ENCODE measurements around the gene HBS1L. TPM values are rescaled to one million over a fixed set of nuclear protein-coding genes. Genes with fewer than 3 reads are reported as not detected.

Gene HBS1L
- total RNA-seq, 1 donor from 2014 or later: 87.1 TPM

DNA sequence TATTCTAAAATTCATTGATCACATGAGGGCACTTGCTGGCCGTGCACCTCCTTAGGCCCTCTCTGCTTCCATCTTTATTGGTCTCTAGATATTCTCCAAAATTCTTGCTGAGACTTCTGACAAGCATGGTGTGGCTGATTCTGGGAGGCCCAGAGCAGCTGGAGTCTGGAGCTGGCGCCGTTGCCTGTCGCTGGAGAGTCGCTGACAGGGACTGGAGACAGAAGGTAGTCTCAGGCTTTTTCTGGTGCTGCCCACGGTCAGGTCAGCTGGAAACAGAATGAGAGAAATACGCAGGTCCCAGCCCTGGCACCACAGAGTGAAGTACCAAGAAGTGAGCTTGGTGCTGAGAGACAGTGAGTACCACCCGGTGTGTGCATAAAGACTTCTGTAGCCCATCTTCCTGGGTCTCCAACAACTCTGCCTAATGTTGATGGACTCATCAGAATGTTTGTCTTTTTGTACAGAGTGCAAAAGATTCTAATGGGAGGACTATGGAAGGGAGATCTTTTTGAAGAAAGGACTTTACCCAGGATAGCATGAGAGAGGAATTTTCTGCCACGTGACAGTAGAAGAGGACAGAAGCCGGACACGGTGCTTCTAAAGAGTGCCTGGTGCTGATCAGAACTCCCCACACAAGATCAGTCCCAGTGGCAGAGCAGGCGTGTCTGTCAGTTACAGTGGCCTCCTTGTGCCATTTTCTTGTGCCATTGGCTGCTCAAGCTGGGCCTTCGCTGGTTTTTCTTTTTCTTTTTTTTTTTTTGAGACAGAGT, 102.9 kb downstream of the HBS1L start:
- Histone ChIP-seq H3K4me1 (no peaks in the 10 kb centered on the region), H3K27me3 (ENCODE audit: low read depth) (no peaks in the 10 kb centered on the region), H3K9me3 (replicated peaks) (peaks cover 5% of the 10 kb centered on the region), H3K36me3 (no peaks in the 10 kb centered on the region), H3K4me3 (no peak overlapping the region), H3K27ac (replicated peaks) (no peak overlapping the region)
- intact Hi-C loops (cut with micrococcal nuclease): no loop called here
- no peak for DNase-seq
- TF ChIP-seq, protein P1, sequence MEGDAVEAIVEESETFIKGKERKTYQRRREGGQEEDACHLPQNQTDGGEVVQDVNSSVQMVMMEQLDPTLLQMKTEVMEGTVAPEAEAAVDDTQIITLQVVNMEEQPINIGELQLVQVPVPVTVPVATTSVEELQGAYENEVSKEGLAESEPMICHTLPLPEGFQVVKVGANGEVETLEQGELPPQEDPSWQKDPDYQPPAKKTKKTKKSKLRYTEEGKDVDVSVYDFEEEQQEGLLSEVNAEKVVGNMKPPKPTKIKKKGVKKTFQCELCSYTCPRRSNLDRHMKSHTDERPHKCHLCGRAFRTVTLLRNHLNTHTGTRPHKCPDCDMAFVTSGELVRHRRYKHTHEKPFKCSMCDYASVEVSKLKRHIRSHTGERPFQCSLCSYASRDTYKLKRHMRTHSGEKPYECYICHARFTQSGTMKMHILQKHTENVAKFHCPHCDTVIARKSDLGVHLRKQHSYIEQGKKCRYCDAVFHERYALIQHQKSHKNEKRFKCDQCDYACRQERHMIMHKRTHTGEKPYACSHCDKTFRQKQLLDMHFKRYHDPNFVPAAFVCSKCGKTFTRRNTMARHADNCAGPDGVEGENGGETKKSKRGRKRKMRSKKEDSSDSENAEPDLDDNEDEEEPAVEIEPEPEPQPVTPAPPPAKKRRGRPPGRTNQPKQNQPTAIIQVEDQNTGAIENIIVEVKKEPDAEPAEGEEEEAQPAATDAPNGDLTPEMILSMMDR (IDR thresholded peaks at IDR 0.05; ENCODE audit: borderline replicate concordance): no peak

DNA sequence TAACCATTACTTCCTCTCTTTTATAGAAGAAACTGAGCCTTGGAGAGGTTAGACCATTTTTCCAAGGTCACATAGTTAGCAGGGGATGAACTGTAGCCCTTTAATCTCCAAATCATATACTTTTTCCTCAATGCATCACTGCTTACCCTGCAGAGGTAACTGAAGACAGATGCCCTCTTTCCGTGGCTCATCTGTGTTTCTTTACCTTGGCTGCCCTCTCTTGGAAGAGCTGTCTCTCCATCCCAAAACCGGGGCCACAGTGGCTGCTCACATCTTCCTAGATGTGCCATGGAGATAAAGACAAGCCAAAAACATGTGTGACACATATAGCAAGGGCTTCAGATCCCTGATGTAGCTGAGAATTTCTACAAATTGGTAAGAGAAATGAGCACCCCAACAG, 104.1 kb downstream of the HBS1L start:
- Histone ChIP-seq H3K27me3 (ENCODE audit: low read depth) (no peaks in the 10 kb centered on the region), H3K4me1 (no peaks in the 10 kb centered on the region), H3K36me3 (no peaks in the 10 kb centered on the region), H3K27ac (replicated peaks) (no peak overlapping the region), H3K9me3 (replicated peaks) (peaks cover 8% of the 10 kb centered on the region), H3K4me3 (no peak overlapping the region)
- no peak for DNase-seq
- intact Hi-C loops (cut with micrococcal nuclease): no loop called here
- TF ChIP-seq, protein P1 (IDR thresholded peaks at IDR 0.05; ENCODE audit: borderline replicate concordance): no peak

DNA sequence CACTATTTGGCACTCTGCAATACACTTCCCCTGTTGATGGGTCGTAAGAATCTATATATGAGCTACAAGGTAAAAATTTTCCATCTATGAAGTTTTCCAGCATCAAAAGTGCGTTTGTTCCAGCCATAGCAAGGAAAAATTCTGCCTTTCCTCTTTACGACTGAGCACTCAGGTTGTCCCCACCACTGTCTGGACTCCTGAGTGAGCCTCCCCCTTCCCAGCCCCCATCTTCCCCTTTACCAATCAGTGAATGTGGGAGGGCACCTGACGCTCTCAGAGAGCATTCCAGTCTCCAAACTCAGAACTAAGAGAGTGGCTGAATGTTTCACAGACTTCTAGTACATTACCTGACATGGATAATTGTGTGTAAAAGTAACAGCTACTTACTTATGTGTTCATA, 104.7 kb downstream of the HBS1L start, which contains the start of gene ALDH8A1:
ALDH8A1 (minus strand) TSS at position 175 of the 400 bp plus-strand sequence; CDS start at position 127, 48 bp downstream.
- no peak for DNase-seq
- H3K27ac ChIP-seq (replicated peaks): no peak within 1 kb of the TSS
- H3K36me3 ChIP-seq: no peaks in the 10 kb centered on the region
- peaks cover 8% of the 10 kb centered on the region for H3K9me3 ChIP-seq (replicated peaks)
- H3K27me3 ChIP-seq (ENCODE audit: low read depth): no peaks in the 10 kb centered on the region
- intact Hi-C loops (cut with micrococcal nuclease): no loop called here
- TF ChIP-seq, protein P1 (IDR thresholded peaks at IDR 0.05; ENCODE audit: borderline replicate concordance): no peak
- no peak within 1 kb of the TSS for H3K4me3 ChIP-seq
- no peaks in the 10 kb centered on the region for H3K4me1 ChIP-seq

DNA sequence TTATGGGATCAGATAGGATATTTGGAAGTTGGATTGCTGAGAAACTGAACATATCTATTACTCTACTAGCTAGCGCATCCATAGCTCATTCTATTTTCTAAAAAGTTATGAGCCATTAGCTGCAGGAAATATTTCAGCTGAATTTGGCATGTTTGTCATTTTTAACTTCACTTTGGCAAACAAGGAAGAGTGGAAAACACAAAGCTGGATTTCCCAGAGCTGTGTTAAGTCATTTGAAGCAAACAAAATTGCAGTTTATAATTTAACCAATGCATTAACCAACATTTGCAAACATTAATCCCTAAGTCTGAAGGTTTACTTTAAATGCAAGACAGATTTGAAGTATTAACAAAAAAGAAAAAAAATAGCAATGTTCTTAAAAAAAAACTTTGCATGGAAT, 105.9 kb downstream of the HBS1L start:
- intact Hi-C loops (cut with micrococcal nuclease): no loop called here
- no peak for DNase-seq
- H3K4me1 ChIP-seq: no peaks in the 10 kb centered on the region

DNA sequence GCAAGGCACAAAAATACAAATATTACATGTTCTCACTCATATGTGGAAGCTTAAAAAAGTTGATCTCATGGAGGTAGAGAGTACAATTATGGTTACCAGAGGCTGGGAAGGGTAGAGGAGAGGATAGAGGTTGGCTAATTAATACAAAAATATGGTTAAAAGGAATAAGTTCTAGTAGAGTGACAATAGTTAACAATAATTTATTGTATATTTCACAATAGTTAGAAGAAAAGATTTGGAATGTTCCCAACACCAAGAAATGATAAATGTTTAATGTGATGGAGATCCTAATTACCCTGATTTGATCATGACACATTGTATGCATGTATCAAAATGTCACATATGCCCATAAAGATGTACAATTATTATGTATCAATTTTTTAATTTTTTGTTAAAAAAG, 106.5 kb downstream of the HBS1L start:
- intact Hi-C loops (cut with micrococcal nuclease): no loop called here
- no peaks in the 10 kb centered on the region for H3K4me1 ChIP-seq
- TF ChIP-seq, protein P1 (IDR thresholded peaks at IDR 0.05; ENCODE audit: borderline replicate concordance): no peak
- no peak overlapping the region for H3K27ac ChIP-seq (replicated peaks)
- no peak for DNase-seq
- no peak overlapping the region for H3K4me3 ChIP-seq
- peaks cover 8% of the 10 kb centered on the region for H3K9me3 ChIP-seq (replicated peaks)
- H3K27me3 ChIP-seq (ENCODE audit: low read depth): no peaks in the 10 kb centered on the region
- H3K36me3 ChIP-seq: no peaks in the 10 kb centered on the region

More for the DNA sequence above, 105.9 kb downstream of the HBS1L start:
- H3K4me3 ChIP-seq: no peak overlapping the region
- peaks cover 8% of the 10 kb centered on the region for H3K9me3 ChIP-seq (replicated peaks)
- no peak overlapping the region for H3K27ac ChIP-seq (replicated peaks)
- no peaks in the 10 kb centered on the region for H3K36me3 ChIP-seq
- H3K27me3 ChIP-seq (ENCODE audit: low read depth): no peaks in the 10 kb centered on the region
- TF ChIP-seq, protein P1 (IDR thresholded peaks at IDR 0.05; ENCODE audit: borderline replicate concordance): no peak

All from left ventricle myocardium inferior (tissue), 1 donor.